NCI-H510A treated with DMSO at 0.1 percent for 48 hours (cell line): ENCODE measurements around the gene RHEX.
"Not testable (repeated sequence)": the region's sequence is repeated elsewhere in the genome, so short reads cannot be mapped to it uniquely, and the experiment has no call there.

ENCODE experiments used
- DNase-seq: peaks from one replicate; lab custom pipeline; 2025; lab: John Stamatoyannopoulos, UW

The RHEX gene

GRCh38 chr1:206052919-206053610 is at the start of gene RHEX:
Gene RHEX, plus strand, starts transcription at chr1:206053173. Its CDS starts 44,656 bp downstream, at chr1:206097829.
- DNase-seq, result not testable (repeated sequence)

GRCh38 chr1:206003854-206004800 is 48.8 kb upstream of the RHEX start:
- no peak for DNase-seq

GRCh38 chr1:206004826-206005225 is 48.1 kb upstream of the RHEX start:
- no peak for DNase-seq

- no peak for DNase-seq
Observed at GRCh38 chr1:206005234-206005633, 47.7 kb upstream of the RHEX start.

GRCh38 chr1:206005778-206006180 is 47.2 kb upstream of the RHEX start:
- no peak for DNase-seq

GRCh38 chr1:206006946-206007345 is 46.0 kb upstream of the RHEX start:
- no peak for DNase-seq

GRCh38 chr1:206010060-206010459 is 42.9 kb upstream of the RHEX start:
- no peak for DNase-seq

GRCh38 chr1:206011057-206011456 is 41.9 kb upstream of the RHEX start:
- DNase-seq, result no peak

GRCh38 chr1:206012086-206012859 is 40.7 kb upstream of the RHEX start:
- DNase-seq, result no peak

- DNase-seq, result no peak
Observed at GRCh38 chr1:206013026-206013795, 39.8 kb upstream of the RHEX start.

GRCh38 chr1:206014601-206015000 is 38.4 kb upstream of the RHEX start:
- no peak for DNase-seq

- no peak for DNase-seq
Observed at GRCh38 chr1:206015071-206015470, 37.9 kb upstream of the RHEX start.

- DNase-seq, result no peak
Observed at GRCh38 chr1:206020393-206021007, 32.5 kb upstream of the RHEX start.

GRCh38 chr1:206021008-206021625 is 31.9 kb upstream of the RHEX start:
- no peak for DNase-seq

GRCh38 chr1:206021626-206022365 is 31.2 kb upstream of the RHEX start:
- DNase-seq, result no peak

GRCh38 chr1:206022766-206023165 is 30.2 kb upstream of the RHEX start:
- no peak for DNase-seq

- DNase-seq, result no peak
Observed at GRCh38 chr1:206023695-206024094, 29.3 kb upstream of the RHEX start, which contains the start of gene CTSE. Gene CTSE, minus strand, starts transcription at chr1:206023895. Its CDS starts 104 bp downstream, at chr1:206023791.

- no peak for DNase-seq
Observed at GRCh38 chr1:206025283-206025820, 27.6 kb upstream of the RHEX start.

- no peak for DNase-seq
Observed at GRCh38 chr1:206029484-206029883, 23.5 kb upstream of the RHEX start.

GRCh38 chr1:206030191-206030590 is 22.8 kb upstream of the RHEX start:
- DNase-seq, result no peak
